ENCODE results near the gene TBL2. TPM values are rescaled to one million over a fixed set of nuclear protein-coding genes. Genes with fewer than 3 reads are reported as not detected.
"Not testable (repeated sequence)": the region's sequence is repeated elsewhere in the genome, so short reads cannot be mapped to it uniquely, and the experiment has no call there.

Gene TBL2
- total RNA-seq, 1 donor from 2014 or later: 52.9 TPM

DNA sequence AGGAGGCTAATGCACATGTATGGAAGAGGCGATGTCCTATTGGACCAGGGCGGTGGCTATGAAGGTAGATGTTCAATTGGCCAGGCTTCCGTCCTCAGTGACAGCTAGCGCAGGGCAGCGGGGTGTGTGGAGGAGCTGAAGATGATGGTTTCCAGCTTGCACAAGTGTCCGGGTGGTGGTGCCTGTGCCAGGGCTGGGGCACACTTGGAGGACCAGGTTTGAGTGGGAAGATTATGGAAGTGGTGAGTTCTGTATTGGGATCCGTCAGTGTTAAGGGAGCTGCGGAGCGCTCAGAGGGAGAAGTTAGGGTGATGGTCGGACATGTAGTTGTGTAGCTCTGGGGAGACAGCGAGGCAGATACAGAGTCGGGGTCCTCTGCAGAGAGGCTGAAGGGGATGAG, 8.5 kb upstream of the TBL2 start:
- intact Hi-C loops (cut with DNase I): no loop called here
- DNase-seq (ENCODE audit: low spot score in 2 of 2): no peak
- no peak overlapping the region for H3K27ac ChIP-seq
- no peaks in the 10 kb centered on the region for H3K27me3 ChIP-seq
- H3K36me3 ChIP-seq: no peaks in the 10 kb centered on the region
- TF ChIP-seq, protein P1, sequence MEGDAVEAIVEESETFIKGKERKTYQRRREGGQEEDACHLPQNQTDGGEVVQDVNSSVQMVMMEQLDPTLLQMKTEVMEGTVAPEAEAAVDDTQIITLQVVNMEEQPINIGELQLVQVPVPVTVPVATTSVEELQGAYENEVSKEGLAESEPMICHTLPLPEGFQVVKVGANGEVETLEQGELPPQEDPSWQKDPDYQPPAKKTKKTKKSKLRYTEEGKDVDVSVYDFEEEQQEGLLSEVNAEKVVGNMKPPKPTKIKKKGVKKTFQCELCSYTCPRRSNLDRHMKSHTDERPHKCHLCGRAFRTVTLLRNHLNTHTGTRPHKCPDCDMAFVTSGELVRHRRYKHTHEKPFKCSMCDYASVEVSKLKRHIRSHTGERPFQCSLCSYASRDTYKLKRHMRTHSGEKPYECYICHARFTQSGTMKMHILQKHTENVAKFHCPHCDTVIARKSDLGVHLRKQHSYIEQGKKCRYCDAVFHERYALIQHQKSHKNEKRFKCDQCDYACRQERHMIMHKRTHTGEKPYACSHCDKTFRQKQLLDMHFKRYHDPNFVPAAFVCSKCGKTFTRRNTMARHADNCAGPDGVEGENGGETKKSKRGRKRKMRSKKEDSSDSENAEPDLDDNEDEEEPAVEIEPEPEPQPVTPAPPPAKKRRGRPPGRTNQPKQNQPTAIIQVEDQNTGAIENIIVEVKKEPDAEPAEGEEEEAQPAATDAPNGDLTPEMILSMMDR (IDR thresholded peaks at IDR 0.05): no peak
- H3K4me3 ChIP-seq: no peak overlapping the region
- no peaks in the 10 kb centered on the region for H3K4me1 ChIP-seq
- no peaks in the 10 kb centered on the region for H3K9me3 ChIP-seq

DNA sequence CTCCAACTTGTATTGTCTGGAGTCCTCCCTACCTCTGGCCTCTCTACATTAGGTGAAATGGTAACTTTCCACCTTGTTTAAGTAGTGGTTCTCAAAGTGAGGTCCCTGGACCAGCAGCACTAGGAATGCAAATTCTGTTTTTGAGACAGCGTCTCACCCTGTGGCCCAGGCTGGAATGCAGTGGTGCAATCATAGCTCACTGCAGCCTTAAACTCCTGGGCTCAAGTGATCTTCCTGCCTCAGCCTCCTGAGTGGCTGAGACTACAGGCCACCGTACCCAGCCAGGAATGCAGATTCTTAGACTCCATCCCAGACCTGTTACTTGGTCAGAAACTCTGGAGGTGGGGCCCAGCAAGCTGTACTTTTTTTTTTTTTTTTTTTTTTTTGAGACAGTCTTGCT, 6.8 kb upstream of the TBL2 start:
- no peaks in the 10 kb centered on the region for H3K36me3 ChIP-seq
- no peak overlapping the region for H3K4me3 ChIP-seq
- no peaks in the 10 kb centered on the region for H3K27me3 ChIP-seq
- H3K9me3 ChIP-seq: no peaks in the 10 kb centered on the region
- H3K4me1 ChIP-seq: no peaks in the 10 kb centered on the region
- TF ChIP-seq, protein P1 (IDR thresholded peaks at IDR 0.05): no peak
- no peak overlapping the region for H3K27ac ChIP-seq
- DNase-seq (ENCODE audit: low spot score in 2 of 2): no peak
- intact Hi-C loops (cut with DNase I): no loop called here

DNA sequence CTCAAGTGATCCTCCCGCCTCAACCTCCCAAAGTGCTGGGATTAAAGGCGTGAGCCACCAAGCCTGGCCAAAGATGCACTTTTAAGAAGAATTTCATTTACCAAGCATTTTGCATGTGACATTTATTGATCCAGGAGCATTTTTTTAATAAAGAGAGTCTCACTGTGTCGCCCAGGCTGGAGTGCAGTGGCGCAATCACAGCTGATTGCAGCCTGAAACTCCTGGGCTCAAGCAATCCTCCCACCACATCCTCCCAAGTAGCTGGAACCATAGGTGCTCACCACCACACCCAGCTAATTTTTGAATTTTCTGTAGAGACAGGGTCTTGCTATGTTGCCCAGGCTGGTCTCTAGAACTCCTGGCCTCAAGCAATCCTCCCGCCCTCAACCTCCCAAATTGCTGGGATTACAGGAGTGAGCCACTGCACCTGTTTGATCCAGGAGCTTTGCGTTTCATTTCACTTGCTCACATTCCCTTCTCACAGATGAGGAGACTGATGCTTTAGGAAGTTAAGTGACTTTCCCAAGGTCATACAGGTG, 4.4 kb upstream of the TBL2 start:
- TF ChIP-seq, protein P1 (IDR thresholded peaks at IDR 0.05): no peak
- Histone ChIP-seq H3K4me3 (no peak overlapping the region), H3K27ac (no peak overlapping the region), H3K27me3 (no peaks in the 10 kb centered on the region), H3K4me1 (peaks cover 0 to 5% of the 10 kb centered on the region in 2 donors), H3K9me3 (no peaks in the 10 kb centered on the region), H3K36me3 (no peaks in the 10 kb centered on the region)
- intact Hi-C loops (cut with DNase I): no loop called here
- no peak for DNase-seq (ENCODE audit: low spot score in 2 of 2)

DNA sequence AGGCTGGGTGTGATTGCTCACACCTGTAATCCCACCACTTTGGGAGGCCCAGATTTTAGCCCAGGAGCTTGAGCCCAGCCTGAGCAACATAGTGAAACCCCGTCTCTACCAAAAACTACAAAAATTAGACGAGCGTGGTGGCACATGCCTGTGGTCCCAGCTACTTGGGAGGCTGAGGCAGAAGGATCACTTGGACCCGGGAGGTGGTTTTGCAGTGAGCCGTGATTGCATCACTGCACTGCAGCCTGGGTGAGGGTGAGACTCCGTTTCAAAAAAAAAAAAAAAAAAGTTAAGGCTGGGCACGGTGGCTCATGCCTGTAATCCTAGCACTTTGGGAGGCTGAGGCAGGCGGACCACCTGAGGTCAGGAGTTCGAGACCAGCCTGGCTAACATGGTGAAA, 2.6 kb upstream of the TBL2 start:
- H3K27ac ChIP-seq; H3K9me3 ChIP-seq; intact Hi-C loops (cut with DNase I); H3K36me3 ChIP-seq; H3K4me3 ChIP-seq; H3K27me3 ChIP-seq; DNase-seq (ENCODE audit: low spot score in 2 of 2): not testable (repeated sequence)
- peaks cover 0 to 12% of the 10 kb centered on the region in 2 donors for H3K4me1 ChIP-seq

DNA sequence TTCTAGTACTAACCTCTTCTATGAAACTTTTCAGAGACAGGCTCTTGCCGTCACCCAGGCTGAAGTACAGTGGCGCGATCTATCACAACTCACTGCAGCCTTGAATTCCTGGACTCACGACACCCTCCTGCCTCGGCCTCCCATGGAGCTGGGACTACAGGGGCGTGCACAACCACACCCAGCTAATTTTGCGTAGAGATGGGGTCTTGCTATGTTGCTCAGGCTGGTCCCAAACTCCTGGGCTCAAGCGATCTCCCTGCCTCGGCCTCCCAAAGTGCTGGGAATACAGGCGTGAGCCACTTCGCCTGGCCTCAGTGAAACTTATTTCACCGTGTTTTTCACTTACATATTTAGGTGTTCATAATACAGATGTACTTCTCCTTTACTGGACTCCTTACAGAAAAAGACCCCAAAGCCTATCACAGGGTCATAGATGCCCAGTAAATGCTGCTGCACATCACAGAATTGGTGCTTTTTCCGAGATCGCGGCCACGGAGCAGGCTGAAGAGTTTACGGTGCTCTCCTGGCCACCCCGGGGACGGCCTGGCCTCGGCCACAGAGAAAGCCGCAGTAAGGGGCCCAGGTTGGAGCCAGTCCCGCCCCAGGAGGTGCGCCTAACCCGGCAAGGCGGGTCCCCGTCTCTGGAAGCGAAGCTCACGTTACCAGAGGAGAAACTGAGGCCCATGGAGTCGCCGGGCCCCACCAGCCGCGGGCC, 595 bp downstream of the TBL2 start:
- DNase-seq (ENCODE audit: low spot score in 2 of 2): no peak
- Histone ChIP-seq H3K27ac (peak overlapping the region; percentile 87 to 90), H3K4me3 (peak overlapping the region; percentile 80 to 81)

DNA sequence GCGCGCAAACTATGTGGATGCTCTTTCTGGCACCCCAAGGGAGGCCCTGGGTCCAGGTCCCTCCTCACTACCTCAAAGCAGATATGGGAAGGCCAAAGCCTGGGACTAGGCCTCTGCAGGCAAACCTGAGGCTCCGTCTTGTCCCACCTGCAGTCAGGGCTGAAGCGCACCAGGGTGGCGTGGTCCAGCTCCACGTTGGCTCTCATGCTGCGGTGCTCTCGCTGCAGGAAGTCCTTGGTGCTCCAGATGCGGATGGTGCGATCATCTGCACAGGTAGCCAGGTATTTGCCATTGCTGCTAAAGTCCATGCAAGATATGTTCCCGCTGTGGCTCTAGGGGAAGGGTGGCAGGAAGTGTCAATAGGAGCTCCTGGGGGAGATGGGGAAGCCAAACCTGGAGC, 4.6 kb downstream of the TBL2 start:
- TF ChIP-seq, protein P1 (IDR thresholded peaks at IDR 0.05): no peak
- Histone ChIP-seq H3K27me3 (no peaks in the 10 kb centered on the region), H3K4me1 (peaks cover 0 to 7% of the 10 kb centered on the region in 2 donors), H3K4me3 (no peak overlapping the region), H3K36me3 (peaks cover 45 to 57% of the 10 kb centered on the region in 2 donors), H3K9me3 (no peaks in the 10 kb centered on the region), H3K27ac (no peak overlapping the region)
- intact Hi-C loops (cut with DNase I): no loop called here
- DNase-seq (ENCODE audit: low spot score in 2 of 2): no peak

More for the DNA sequence above, 595 bp downstream of the TBL2 start:
- intact Hi-C loops (cut with DNase I): loop anchor here (1.0 kb wide), 2 partner anchors 20 to 55 kb away; partner anchors contain the start of genes BAZ1B and BCL7B
- Histone ChIP-seq H3K36me3 (peaks cover 16 to 21% of the 10 kb centered on the region in 2 donors), H3K27me3 (no peaks in the 10 kb centered on the region), H3K4me1 (peaks cover 0 to 12% of the 10 kb centered on the region in 2 donors), H3K9me3 (no peaks in the 10 kb centered on the region)
- TF ChIP-seq, protein P1 (IDR thresholded peaks at IDR 0.05): no peak

Measured in ascending aorta (tissue), 2 donors.